GM12864 (cell line): Measurements from ENCODE around the gene TPM1.

ENCODE experiments used
- DNase-seq: peaks from one replicate; pipeline ENCODE4 v3.0.0-alpha.2; 2011; ENCODE audit warnings: low read depth
- H3K4me3 ChIP-seq: 2 replicates; pipeline ENCODE4 v1.5.1; 2011; ENCODE audit warnings: mild to moderate bottlenecking, low read depth, low read length, control low read depth
- CTCF ChIP-seq: IDR thresholded peaks from 2 replicates; pipeline ENCODE4 v1.5.1; 2011; ENCODE audit warnings: low read depth, mild to moderate bottlenecking, moderate library complexity, low read length, control low read depth, inconsistent platforms; ENCODE audit errors: missing control alignments

Gene TPM1

GRCh38 chr15:63023351-63023945 lies 19.1 kb upstream of the TPM1 start:
- TF ChIP-seq CTCF = no peak
- H3K4me3 ChIP-seq = no peak overlapping the region
- DNase-seq = no peak

- no peak for DNase-seq
- peak; percentile 26 for TF ChIP-seq CTCF
- H3K4me3 ChIP-seq = no peak overlapping the region
Observed at GRCh38 chr15:63025460-63025859, 17.1 kb upstream of the TPM1 start.

GRCh38 chr15:63027646-63028045 lies 14.9 kb upstream of the TPM1 start:
- no peak overlapping the region for H3K4me3 ChIP-seq
- no peak for TF ChIP-seq CTCF
- no peak for DNase-seq

- no peak overlapping the region for H3K4me3 ChIP-seq
- no peak for DNase-seq
- TF ChIP-seq CTCF = no peak
Observed at GRCh38 chr15:63028442-63029110, 14.0 kb upstream of the TPM1 start.

- no peak overlapping the region for H3K4me3 ChIP-seq
- DNase-seq = no peak
- TF ChIP-seq CTCF = no peak
Observed at GRCh38 chr15:63029676-63030075, 12.9 kb upstream of the TPM1 start.

GRCh38 chr15:63030101-63030551 lies 12.4 kb upstream of the TPM1 start:
- DNase-seq = no peak
- H3K4me3 ChIP-seq = no peak overlapping the region
- TF ChIP-seq CTCF = no peak

- no peak for TF ChIP-seq CTCF
- DNase-seq = no peak
- no peak overlapping the region for H3K4me3 ChIP-seq
Observed at GRCh38 chr15:63034578-63034977, 8.0 kb upstream of the TPM1 start.
